GM12875 (cell line): Measurements from ENCODE around the gene HSBP1.

Source experiments
- H3K4me3 ChIP-seq: one replicate; pipeline ENCODE4 v1.5.1; 2011; ENCODE audit warnings: low read depth, low read length, control low read depth
- CTCF ChIP-seq: IDR thresholded peaks from 2 replicates; pipeline ENCODE4 v1.5.1; 2011; ENCODE audit warnings: low read depth, mild to moderate bottlenecking, control low read depth, inconsistent platforms, low read length, moderate library complexity, borderline replicate concordance; ENCODE audit not compliant: insufficient read depth

Gene HSBP1

GRCh38 chr16:83826146-83826913 is 18.6 kb downstream of the HSBP1 start:
- peak; percentile 88 for TF ChIP-seq CTCF
- H3K4me3 ChIP-seq, result no peak overlapping the region

GRCh38 chr16:83830091-83830768 is 22.5 kb downstream of the HSBP1 start:
- H3K4me3 ChIP-seq, result no peak overlapping the region
- no peak for TF ChIP-seq CTCF

GRCh38 chr16:83830769-83831455 is 23.1 kb downstream of the HSBP1 start:
- H3K4me3 ChIP-seq, result no peak overlapping the region
- no peak for TF ChIP-seq CTCF

- H3K4me3 ChIP-seq, result no peak overlapping the region
- no peak for TF ChIP-seq CTCF
Measured at GRCh38 chr16:83831456-83831987, 23.7 kb downstream of the HSBP1 start.

GRCh38 chr16:83833921-83834320 is 26.1 kb downstream of the HSBP1 start:
- H3K4me3 ChIP-seq, result no peak overlapping the region
- TF ChIP-seq CTCF, result no peak

GRCh38 chr16:83835586-83836566 is 28.1 kb downstream of the HSBP1 start:
- H3K4me3 ChIP-seq, result no peak overlapping the region
- TF ChIP-seq CTCF, result no peak
